GM12878 (cell line): Measurements from ENCODE around the gene KRTAP4-16. TPM values are rescaled to one million over a fixed set of nuclear protein-coding genes. Genes with fewer than 3 reads are reported as not detected.
"Not testable (repeated sequence)": the region's sequence is repeated elsewhere in the genome, so short reads cannot be mapped to it uniquely, and the experiment has no call there.

Experiments
- ATAC-seq: fragments of 200-7000 bp; cut with Tn5 transposase; 3 replicates; pipeline ENCODE4 v1.9.1; 2020; ENCODE audit warnings: mild to moderate bottlenecking, moderate library complexity
- BruUV-seq: library from RNA; stranded (reverse); fragments of 400-500 nt; replicated peaks from 2 replicates; lab custom pipeline; 2021; lab: Mats Ljungman, UMichigan
- CTCF ChIA-PET: fragments of 300-600 bp; sonication (Branson Sonifier 250); formaldehyde crosslinking; extraction: SDS; loops from one replicate; lab custom pipeline; 2021; ENCODE audit warnings: inconsistent platforms; lab: Yijun Ruan, JAX
- POLR2A ChIA-PET: fragments of 350-600 bp; formaldehyde crosslinking; extraction: SDS; loops from one replicate; lab custom pipeline; 2021; ENCODE audit warnings: inconsistent platforms; lab: Charles Lee
- RAD21 ChIA-PET: fragments of 300-600 bp; sonication (Branson Sonifier 250); formaldehyde crosslinking; loops from one replicate; lab custom pipeline; 2023; ENCODE audit warnings: antibody characterized with exemption; ENCODE audit not compliant: unreplicated experiment; lab: Charles Lee
- SMC1A ChIA-PET: fragments of 300-600 bp; sonication (Branson Sonifier 250); formaldehyde crosslinking; loops from one replicate; lab custom pipeline; 2023; ENCODE audit not compliant: unreplicated experiment, uncharacterized antibody; lab: Charles Lee
- DNase-seq: peaks from one replicate; pipeline ENCODE4 v3.0.0-alpha.2; 2011; ENCODE audit warnings: low read depth, low spot score
- FAIRE-seq: peaks from 3 replicates; lab custom pipeline; 2011; peaks lifted over from hg19 to GRCh38; lab: Jason Lieb, UNC
- H2AFZ ChIP-seq: 2 replicates; pipeline ENCODE4 v1.6.0; 2011; ENCODE audit warnings: low read depth, low read length, control low read depth; ENCODE audit not compliant: control insufficient read depth
- H3K27ac ChIP-seq: 2 replicates; pipeline ENCODE4 v1.5.1; 2011; ENCODE audit warnings: control low read depth; ENCODE audit not compliant: control insufficient read depth, insufficient read depth
- H3K27me3 ChIP-seq, 2 experiments: replicated peaks in 1 of 2; 2 replicates each; pipeline versions ENCODE4 v1.6.0 to v1.6.1; 2011; ENCODE audit warnings: low read length in 1 of 2; ENCODE audit not compliant: control insufficient read depth in 2 of 2, insufficient read depth in 2 of 2
- H3K36me3 ChIP-seq, 2 experiments: 2 replicates each; pipeline ENCODE4 v1.5.1; 2011; ENCODE audit warnings: low read length in 1 of 2; ENCODE audit not compliant: control insufficient read depth in 2 of 2, insufficient read depth in 2 of 2
- H3K4me1 ChIP-seq: 2 replicates; pipeline ENCODE4 v1.6.1; 2011; ENCODE audit warnings: mild to moderate bottlenecking, low read length, moderate library complexity, mixed read lengths; ENCODE audit not compliant: control insufficient read depth, insufficient read depth
- H3K4me2 ChIP-seq: 2 replicates; pipeline ENCODE4 v1.6.0; 2011; ENCODE audit warnings: control low read depth; ENCODE audit not compliant: control insufficient read depth, insufficient read depth
- H3K4me3 ChIP-seq: fragments of 200-600 bp; sonication (generic); 2 replicates; pipeline ENCODE4 v1.5.1; 2016
- H3K79me2 ChIP-seq: 2 replicates; pipeline ENCODE4 v1.6.0; 2011; ENCODE audit warnings: low read length; ENCODE audit not compliant: control insufficient read depth, insufficient read depth
- H3K9ac ChIP-seq: 2 replicates; pipeline ENCODE4 v1.8.0; 2011; ENCODE audit warnings: low read length, control low read depth, mixed read lengths; ENCODE audit not compliant: control insufficient read depth, insufficient read depth
- H3K9me3 ChIP-seq: replicated peaks from 3 replicates; pipeline ENCODE4 v1.5.1; 2011; ENCODE audit warnings: mild to moderate bottlenecking, low read length; ENCODE audit not compliant: control insufficient read depth, insufficient read depth
- H4K20me1 ChIP-seq: 2 replicates; pipeline ENCODE4 v1.6.0; 2011; ENCODE audit not compliant: control insufficient read depth, insufficient read depth
- BCL3 ChIP-seq: IDR thresholded peaks from 2 replicates; pipeline ENCODE4 v1.6.1; 2011; ENCODE audit warnings: borderline replicate concordance, low read depth, mild to moderate bottlenecking, moderate library complexity, low read length; ENCODE audit not compliant: insufficient read depth, poor library complexity, severe bottlenecking
- E2F8 ChIP-seq: fragments of 450-650 bp; IDR thresholded peaks from 2 replicates; pipeline ENCODE4 v1.6.1; 2018; ENCODE audit warnings: mild to moderate bottlenecking, low read depth, moderate library complexity; ENCODE audit not compliant: partially characterized antibody
- KLF5 ChIP-seq: fragments of 450-650 bp; IDR thresholded peaks from 2 replicates; pipeline ENCODE4 v1.6.1; 2014; ENCODE audit warnings: mild to moderate bottlenecking; ENCODE audit not compliant: partially characterized antibody
- ZNF592 ChIP-seq: fragments of 450-650 bp; IDR thresholded peaks from 2 replicates; pipeline ENCODE4 v1.6.1; 2017; ENCODE audit warnings: mild to moderate bottlenecking, moderate library complexity
- WGBS: methylation state at CpG from one replicate; pipeline ENCODE4 v1.1.6; 2016; ENCODE audit warnings: low lambda C conversion rate; ENCODE audit not compliant: insufficient replicate concordance, insufficient coverage; ENCODE audit errors: missing lambda C conversion rate; 5-methylcytosine and 5-hydroxymethylcytosine counted together
- in situ Hi-C: fragments of 300-500 bp; cut with MboI; formaldehyde crosslinking; loops from 9 replicates; pipeline ENCODE4 v1.14.3; 2018; ENCODE audit warnings: mixed read lengths
- intact Hi-C: fragments of 100-400 bp; cut with micrococcal nuclease; formaldehyde crosslinking; loops from one replicate; pipeline ENCODE4 v1.14.2; 2022; ENCODE audit not compliant: unreplicated experiment
- polyA plus RNA-seq, 11 experiments: library from polyadenylated mRNA; depleted of rRNA in 4 of 11; unstranded in 6 of 11; stranded (reverse) in 5 of 11; fragments of >200 nt; fragmentation: Nextera tagmentation in 4 of 11; fragmentation: Illumina TruSeq in 1 of 11; extraction: Ambion mirVana in 4 of 11; extraction: Trizol in 1 of 11; gene quantifications; 1 replicate in 1 of 11; 2 replicates in 10 of 11; pipeline versions ENCODE4 v1.2.1 to v1.2.3, GENCODE V29; 2011 to 2016; ENCODE audit warnings: inconsistent platforms in 2 of 11, missing spikeins in 2 of 11, low read depth in 1 of 11
- total RNA-seq, 4 experiments: library from RNA; depleted of rRNA in 3 of 4; stranded (reverse); fragments of >200 nt in 3 of 4; fragmentation: Illumina TruSeq in 1 of 4; extraction: Trizol in 1 of 4; gene quantifications; 2 replicates each; pipeline versions ENCODE4 v1.2.1 to v1.2.3, GENCODE V29; 2013 to 2021

The KRTAP4-16 gene
- total and polyA plus RNA-seq, 10 of the 15 experiments (the other 5 are each of a cell fraction or from before 2014, with no cell fraction given): not detected

- Histone ChIP-seq H3K79me2 (no peaks in the 10 kb centered on the region), H3K4me1 (no peaks in the 10 kb centered on the region)
- no peak for TF ChIP-seq ZNF592
- no peak for TF ChIP-seq BCL3
- TF ChIP-seq E2F8: no peak
- no peak for TF ChIP-seq KLF5
- TF ChIP-seq, all 136 proteins: peak for 0
- SMC1A ChIA-PET: no interaction called here
- DNase-seq (no peak), FAIRE-seq (no peak), ATAC-seq (no peak)
- Histone ChIP-seq H3K27ac (no peak overlapping the region), H3K9me3 (no peaks in the 10 kb centered on the region), H3K4me3 (no peak overlapping the region), H2AFZ (no peak overlapping the region), H3K27me3 (no peaks in the 10 kb centered on the region), H3K4me2 (no peak overlapping the region), H4K20me1 (no peaks in the 10 kb centered on the region), H3K36me3 (no peaks in the 10 kb centered on the region), H3K9ac (no peak overlapping the region)
- POLR2A ChIA-PET: no interaction called here
- WGBS: 0% methylated on average over 2 of the region's 2 CpGs
- CTCF ChIA-PET: no interaction called here
- BruUV-seq: no TSS peak
- intact Hi-C loops (no loop called here), in situ Hi-C loops (no loop called here)
- RAD21 ChIA-PET: no interaction called here
Observed at GRCh38 chr17:41121742-41122141, 19.7 kb upstream of the KRTAP4-16 start.

DNA sequence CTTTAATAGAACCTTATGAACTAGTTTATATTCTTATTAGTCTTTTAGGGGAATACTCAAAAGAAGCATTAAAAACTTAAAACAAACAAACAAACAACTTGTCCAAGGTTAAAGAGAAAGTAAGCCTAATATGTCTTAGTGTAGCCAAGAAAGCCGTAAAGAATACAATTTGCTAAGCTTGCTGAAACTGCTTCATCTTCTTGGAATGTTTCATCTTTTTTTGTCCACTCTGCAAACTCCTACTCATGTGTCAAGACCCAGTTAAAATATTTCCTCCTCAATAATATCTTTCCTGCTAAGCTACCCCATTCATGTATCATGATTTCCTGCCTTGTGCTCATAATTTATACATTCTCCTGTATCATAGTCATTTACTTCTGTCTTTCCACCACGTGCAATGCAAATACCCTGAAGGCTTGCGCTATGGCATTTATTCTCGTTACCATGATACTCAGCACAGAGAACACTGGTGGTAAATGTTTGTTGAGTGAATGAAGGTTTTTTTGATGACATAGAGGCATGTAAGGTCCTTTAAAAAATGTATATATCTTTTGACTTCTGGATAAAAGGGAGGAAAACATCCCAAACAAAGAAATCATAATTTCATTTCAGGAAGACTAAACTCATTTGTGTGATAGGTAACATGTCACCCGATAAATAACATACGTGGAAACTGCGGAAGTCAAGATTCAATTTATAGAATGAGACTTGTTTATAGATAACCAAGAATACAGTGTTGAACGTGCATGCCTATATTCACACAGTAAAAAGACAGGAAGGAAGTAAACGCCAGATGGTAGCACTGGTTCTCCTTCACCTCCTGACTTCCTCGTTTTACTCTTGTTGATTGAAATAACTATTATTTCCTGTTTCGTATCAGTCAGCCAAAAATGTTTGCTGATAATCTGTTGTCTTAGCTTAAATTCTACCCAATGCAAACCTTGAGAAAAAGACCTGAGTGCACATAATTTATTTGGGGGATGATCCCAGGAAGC lies 18.0 kb upstream of the KRTAP4-16 start:
- H3K4me2 ChIP-seq, H3K36me3 ChIP-seq, H3K4me1 ChIP-seq, POLR2A ChIA-PET, H2AFZ ChIP-seq, H3K27me3 ChIP-seq, CTCF ChIA-PET, H3K9ac ChIP-seq, in situ Hi-C loops, FAIRE-seq, H4K20me1 ChIP-seq, H3K79me2 ChIP-seq, intact Hi-C loops, BruUV-seq, SMC1A ChIA-PET, H3K4me3 ChIP-seq, H3K9me3 ChIP-seq, DNase-seq, RAD21 ChIA-PET, ATAC-seq, H3K27ac ChIP-seq: not testable (repeated sequence)
- WGBS: 4% methylated on average over 11 of the region's 11 CpGs
